GM08714 (cell line): Measurements from ENCODE around the gene ZNF275.
"Not testable (repeated sequence)": the region's sequence is repeated elsewhere in the genome, so short reads cannot be mapped to it uniquely, and the experiment has no call there.

Source experiments
- H3K4me3 ChIP-seq: fragments of 200-500 bp; sonication (Bioruptor generic); 2 replicates; pipeline ENCODE4 v1.5.1; 2014; ENCODE audit warnings: mild to moderate bottlenecking, low read length, inconsistent platforms
- ZNF274 ChIP-seq: IDR thresholded peaks from 2 replicates; pipeline ENCODE4 v1.6.1; 2012; ENCODE audit warnings: mild to moderate bottlenecking, low read depth, low read length

The ZNF275 gene

GRCh38 chrX:153381684-153382532 lies 48.0 kb downstream of the ZNF275 start:
- TF ChIP-seq ZNF274, result no peak
- H3K4me3 ChIP-seq, result no peak overlapping the region

GRCh38 chrX:153382563-153383482 lies 48.9 kb downstream of the ZNF275 start:
- H3K4me3 ChIP-seq, result no peak overlapping the region
- no peak for TF ChIP-seq ZNF274

GRCh38 chrX:153384390-153384789 lies 50.4 kb downstream of the ZNF275 start:
- H3K4me3 ChIP-seq, result no peak overlapping the region
- TF ChIP-seq ZNF274, result no peak

- H3K4me3 ChIP-seq, result not testable (repeated sequence)
Observed at GRCh38 chrX:153384973-153385372, 51.0 kb downstream of the ZNF275 start.

- no peak overlapping the region for H3K4me3 ChIP-seq
- no peak for TF ChIP-seq ZNF274
Observed at GRCh38 chrX:153386097-153386496, 52.1 kb downstream of the ZNF275 start.

GRCh38 chrX:153387345-153387744 lies 53.4 kb downstream of the ZNF275 start:
- no peak for TF ChIP-seq ZNF274
- no peak overlapping the region for H3K4me3 ChIP-seq

GRCh38 chrX:153387987-153388721 lies 54.2 kb downstream of the ZNF275 start:
- TF ChIP-seq ZNF274, result no peak

GRCh38 chrX:153388722-153389459 lies 54.9 kb downstream of the ZNF275 start:
- H3K4me3 ChIP-seq, result no peak overlapping the region
- no peak for TF ChIP-seq ZNF274

More at GRCh38 chrX:153387987-153388721, 54.2 kb downstream of the ZNF275 start:
- H3K4me3 ChIP-seq, result no peak overlapping the region

GRCh38 chrX:153389460-153389768 lies 55.5 kb downstream of the ZNF275 start:
- H3K4me3 ChIP-seq, result not testable (repeated sequence)

GRCh38 chrX:153392642-153393321 lies 58.8 kb downstream of the ZNF275 start:
- no peak for TF ChIP-seq ZNF274
- H3K4me3 ChIP-seq, result no peak overlapping the region

- no peak for TF ChIP-seq ZNF274
- no peak overlapping the region for H3K4me3 ChIP-seq
Observed at GRCh38 chrX:153394612-153395011, 60.7 kb downstream of the ZNF275 start.

GRCh38 chrX:153395613-153396319 lies 61.8 kb downstream of the ZNF275 start:
- no peak for TF ChIP-seq ZNF274
- no peak overlapping the region for H3K4me3 ChIP-seq
